ENCODE data around the gene MAP2K5.

DNA sequence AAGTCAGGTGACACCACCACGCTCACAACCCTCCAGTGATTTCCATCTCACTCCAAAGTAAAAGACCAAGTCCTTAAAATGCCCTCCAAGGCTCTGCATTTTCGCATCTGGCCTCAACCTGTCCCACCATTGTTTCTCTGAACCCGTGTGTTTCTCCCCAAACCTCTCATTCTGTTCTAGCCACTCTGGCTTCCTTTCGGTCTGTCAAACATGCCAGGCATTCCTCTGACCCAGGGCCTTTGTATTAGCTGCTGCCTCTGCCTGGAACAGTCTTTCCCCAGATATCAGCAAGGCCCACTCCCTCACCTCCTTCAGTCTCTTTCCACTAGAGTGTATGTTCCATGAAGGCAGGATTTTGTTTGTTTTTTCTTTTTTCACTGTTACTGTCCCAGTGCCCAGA is 16.0 kb downstream of the MAP2K5 start:
- TF ChIP-seq, protein P1, sequence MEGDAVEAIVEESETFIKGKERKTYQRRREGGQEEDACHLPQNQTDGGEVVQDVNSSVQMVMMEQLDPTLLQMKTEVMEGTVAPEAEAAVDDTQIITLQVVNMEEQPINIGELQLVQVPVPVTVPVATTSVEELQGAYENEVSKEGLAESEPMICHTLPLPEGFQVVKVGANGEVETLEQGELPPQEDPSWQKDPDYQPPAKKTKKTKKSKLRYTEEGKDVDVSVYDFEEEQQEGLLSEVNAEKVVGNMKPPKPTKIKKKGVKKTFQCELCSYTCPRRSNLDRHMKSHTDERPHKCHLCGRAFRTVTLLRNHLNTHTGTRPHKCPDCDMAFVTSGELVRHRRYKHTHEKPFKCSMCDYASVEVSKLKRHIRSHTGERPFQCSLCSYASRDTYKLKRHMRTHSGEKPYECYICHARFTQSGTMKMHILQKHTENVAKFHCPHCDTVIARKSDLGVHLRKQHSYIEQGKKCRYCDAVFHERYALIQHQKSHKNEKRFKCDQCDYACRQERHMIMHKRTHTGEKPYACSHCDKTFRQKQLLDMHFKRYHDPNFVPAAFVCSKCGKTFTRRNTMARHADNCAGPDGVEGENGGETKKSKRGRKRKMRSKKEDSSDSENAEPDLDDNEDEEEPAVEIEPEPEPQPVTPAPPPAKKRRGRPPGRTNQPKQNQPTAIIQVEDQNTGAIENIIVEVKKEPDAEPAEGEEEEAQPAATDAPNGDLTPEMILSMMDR (conservative IDR thresholded peaks at IDR 0.05), result no peak
- no peak for TF ChIP-seq ZFX (IDR thresholded peaks at IDR 0.05)
